Thoracic aorta (tissue), 2 donors: ENCODE results near the gene PGAM1. TPM values are rescaled to one million over a fixed set of nuclear protein-coding genes. Genes with fewer than 3 reads are reported as not detected.

Experiments
- ATAC-seq: fragments of 150-250 bp; one replicate; pipeline ENCODE4 v1.8.0; 2017; ENCODE audit warnings: low read depth; ENCODE audit not compliant: insufficient number of reproducible peaks, low FRiP score
- DNase-seq: peaks from one replicate; pipeline ENCODE4 v3.0.0-alpha.2; 2020; ENCODE audit warnings: low spot score
- H3K27ac ChIP-seq, 2 donors: fragments of 200-600 bp; sonication (generic); 1 replicate in 1 of 2; 2 replicates in 1 of 2; pipeline ENCODE4 v1.5.1; 2016; ENCODE audit warnings: mild to moderate bottlenecking in 2 of 2, moderate library complexity in 2 of 2
- H3K27me3 ChIP-seq: fragments of 200-600 bp; sonication (generic); replicated peaks from 2 replicates; pipeline ENCODE4 v1.6.0; 2016; ENCODE audit warnings: mild to moderate bottlenecking; ENCODE audit not compliant: insufficient read depth
- H3K36me3 ChIP-seq: fragments of 200-600 bp; sonication (generic); one replicate; pipeline ENCODE4 v1.5.1; 2016
- H3K4me1 ChIP-seq, 2 donors: fragments of 200-600 bp; sonication (generic); 1 replicate in 1 of 2; 2 replicates in 1 of 2; pipeline versions ENCODE4 v1.5.1 to v1.6.0; 2016; ENCODE audit warnings: low read depth in 2 of 2, mild to moderate bottlenecking in 1 of 2; ENCODE audit not compliant: control insufficient read depth in 1 of 2
- H3K4me3 ChIP-seq: fragments of 200-600 bp; sonication (generic); 2 replicates; pipeline ENCODE4 v1.5.1; 2016; ENCODE audit warnings: mild to moderate bottlenecking
- H3K9me3 ChIP-seq: fragments of 200-600 bp; sonication (generic); 2 replicates; pipeline ENCODE4 v1.5.1; 2016
- total RNA-seq, 2 donors: library from RNA; depleted of rRNA; stranded (reverse); fragments of >200 nt; gene quantifications; one replicate each; pipeline versions ENCODE4 v1.1.0 to v1.2.3, GENCODE V29; 2016
- TF ChIP-seq, protein P1 (sequence below): fragments of 200-600 bp; sonication (generic); IDR thresholded peaks from one replicate; pipeline ENCODE4 v1.5.1; 2019; ENCODE audit warnings: antibody characterized with exemption

PGAM1 gene
- total RNA-seq, 2 donors from 2014 or later, result 199 to 231 TPM

- Histone ChIP-seq H3K27ac (no peak overlapping the region), H3K9me3 (no peaks in the 10 kb centered on the region), H3K36me3 (peaks cover 20% of the 10 kb centered on the region), H3K27me3 (no peaks in the 10 kb centered on the region), H3K4me1 (no peaks in the 10 kb centered on the region), H3K4me3 (no peak overlapping the region)
- TF ChIP-seq, protein P1, sequence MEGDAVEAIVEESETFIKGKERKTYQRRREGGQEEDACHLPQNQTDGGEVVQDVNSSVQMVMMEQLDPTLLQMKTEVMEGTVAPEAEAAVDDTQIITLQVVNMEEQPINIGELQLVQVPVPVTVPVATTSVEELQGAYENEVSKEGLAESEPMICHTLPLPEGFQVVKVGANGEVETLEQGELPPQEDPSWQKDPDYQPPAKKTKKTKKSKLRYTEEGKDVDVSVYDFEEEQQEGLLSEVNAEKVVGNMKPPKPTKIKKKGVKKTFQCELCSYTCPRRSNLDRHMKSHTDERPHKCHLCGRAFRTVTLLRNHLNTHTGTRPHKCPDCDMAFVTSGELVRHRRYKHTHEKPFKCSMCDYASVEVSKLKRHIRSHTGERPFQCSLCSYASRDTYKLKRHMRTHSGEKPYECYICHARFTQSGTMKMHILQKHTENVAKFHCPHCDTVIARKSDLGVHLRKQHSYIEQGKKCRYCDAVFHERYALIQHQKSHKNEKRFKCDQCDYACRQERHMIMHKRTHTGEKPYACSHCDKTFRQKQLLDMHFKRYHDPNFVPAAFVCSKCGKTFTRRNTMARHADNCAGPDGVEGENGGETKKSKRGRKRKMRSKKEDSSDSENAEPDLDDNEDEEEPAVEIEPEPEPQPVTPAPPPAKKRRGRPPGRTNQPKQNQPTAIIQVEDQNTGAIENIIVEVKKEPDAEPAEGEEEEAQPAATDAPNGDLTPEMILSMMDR, result no peak
- no peak for DNase-seq
- ATAC-seq, result no peak
These were observed 42.8 kb upstream of the PGAM1 start for GRCh38 chr10:97383159-97383558.

GRCh38 chr10:97384156-97384555, 41.8 kb upstream of the PGAM1 start:
- TF ChIP-seq, protein P1, result no peak
- no peak for DNase-seq
- Histone ChIP-seq H3K4me3 (no peak overlapping the region), H3K4me1 (no peaks in the 10 kb centered on the region), H3K36me3 (peaks cover 20% of the 10 kb centered on the region), H3K27me3 (no peaks in the 10 kb centered on the region), H3K9me3 (no peaks in the 10 kb centered on the region), H3K27ac (no peak overlapping the region)
- no peak for ATAC-seq

- TF ChIP-seq, protein P1, result no peak
- peaks cover 17% of the 10 kb centered on the region for H3K36me3 ChIP-seq
- ATAC-seq, result no peak
These were observed 41.4 kb upstream of the PGAM1 start for GRCh38 chr10:97384641-97385040.

DNA sequence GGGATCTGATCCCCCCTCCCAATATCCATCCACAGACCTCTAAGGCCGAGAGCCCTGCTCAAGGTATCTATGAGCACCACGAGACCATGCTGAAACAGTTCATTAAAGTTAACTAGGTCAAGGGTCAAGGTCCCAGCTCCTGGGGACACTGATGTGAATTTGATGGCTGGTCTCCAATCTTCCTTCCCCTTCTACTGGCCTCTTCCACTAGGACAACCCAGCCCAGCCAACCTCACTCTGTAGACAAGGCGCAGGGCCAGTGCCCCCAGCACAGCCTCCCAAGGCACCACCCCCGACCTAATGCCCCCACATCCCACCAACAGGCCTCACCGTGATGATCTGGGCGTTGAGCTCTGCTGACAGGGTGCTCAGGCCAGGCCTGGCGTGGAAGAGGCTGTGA, 40.4 kb upstream of the PGAM1 start:
- TF ChIP-seq, protein P1, result no peak
- no peak for ATAC-seq
- no peaks in the 10 kb centered on the region for H3K27me3 ChIP-seq
- H3K4me1 ChIP-seq, result no peaks in the 10 kb centered on the region
- no peaks in the 10 kb centered on the region for H3K9me3 ChIP-seq
- DNase-seq, result no peak
- no peak overlapping the region for H3K4me3 ChIP-seq
- peaks cover 26% of the 10 kb centered on the region for H3K36me3 ChIP-seq
- no peak overlapping the region for H3K27ac ChIP-seq

More at GRCh38 chr10:97384641-97385040, 41.4 kb upstream of the PGAM1 start:
- Histone ChIP-seq H3K9me3 (no peaks in the 10 kb centered on the region), H3K4me3 (no peak overlapping the region), H3K27ac (no peak overlapping the region), H3K4me1 (no peaks in the 10 kb centered on the region), H3K27me3 (no peaks in the 10 kb centered on the region)
- no peak for DNase-seq

GRCh38 chr10:97388152-97388551, 37.8 kb upstream of the PGAM1 start:
- Histone ChIP-seq H3K27me3 (no peaks in the 10 kb centered on the region), H3K4me1 (no peaks in the 10 kb centered on the region), H3K27ac (no peak overlapping the region), H3K4me3 (no peak overlapping the region), H3K9me3 (no peaks in the 10 kb centered on the region), H3K36me3 (peaks cover 23% of the 10 kb centered on the region)
- TF ChIP-seq, protein P1, result no peak
- no peak for ATAC-seq
- no peak for DNase-seq
